ENCODE measurements around the gene PGPEP1. TPM values are rescaled to one million over a fixed set of nuclear protein-coding genes. Genes with fewer than 3 reads are reported as not detected.

Gene PGPEP1
- total RNA-seq, 2 donors from 2014 or later, result 7.7 to 9.0 TPM

GRCh38 chr19:18308051-18308947 is 32.1 kb upstream of the PGPEP1 start:
- no peak overlapping the region for H3K9ac ChIP-seq (ENCODE audit: extremely low read depth, low read length, poor library complexity, severe bottlenecking)
- peaks cover 41% of the 10 kb centered on the region for H3K36me3 Mint-ChIP-seq (ENCODE audit: low read depth)
- no peak overlapping the region for H3K4me3 ChIP-seq (ENCODE audit: low read length)

GRCh38 chr19:18308948-18309325 is 31.5 kb upstream of the PGPEP1 start:
- WGBS, 2 experiments (ENCODE audit: insufficient coverage in 1 of 2, insufficient read length in 1 of 2), result 83 to 97% methylated on average over 1 to 7 of the region's 7 CpGs
- H3K27me3 ChIP-seq (ENCODE audit: control insufficient read depth, insufficient read depth, low read length, poor library complexity, severe bottlenecking), result no peaks in the 10 kb centered on the region
- peaks cover 48% of the 10 kb centered on the region for H3K36me3 Mint-ChIP-seq (ENCODE audit: low read depth)
- TF ChIP-seq CTCF (conservative IDR thresholded peaks at IDR 0.05), result no peak
- peaks cover 10% of the 10 kb centered on the region for H3K4me1 Mint-ChIP-seq
- H3K27ac ChIP-seq (ENCODE audit: low read depth, low read length), result no peak overlapping the region
- peaks cover 8% of the 10 kb centered on the region for H3K4me1 ChIP-seq (ENCODE audit: control insufficient read depth, insufficient read depth, low read length)
- no peaks in the 10 kb centered on the region for H3K9me3 Mint-ChIP-seq
- H3K4me3 ChIP-seq (ENCODE audit: low read length), result no peak overlapping the region
- DNase-seq, result no peak
- H3K27me3 Mint-ChIP-seq (ENCODE audit: insufficient read depth), result no peaks in the 10 kb centered on the region
- H3K36me3 ChIP-seq (ENCODE audit: control insufficient read depth, insufficient read depth, low read length), result peaks cover 53% of the 10 kb centered on the region
- H3K9me3 ChIP-seq (ENCODE audit: control insufficient read depth, low read length), result no peaks in the 10 kb centered on the region
- H3K4me3 Mint-ChIP-seq, result no peak overlapping the region
- no peak overlapping the region for H3K9ac ChIP-seq (ENCODE audit: extremely low read depth, low read length, poor library complexity, severe bottlenecking)
- H3K27ac Mint-ChIP-seq, result no peak overlapping the region

More at GRCh38 chr19:18308051-18308947, 32.1 kb upstream of the PGPEP1 start:
- DNase-seq, result peak; percentile 33
- Histone ChIP-seq H3K27me3 (ENCODE audit: control insufficient read depth, insufficient read depth, low read length, poor library complexity, severe bottlenecking) (no peaks in the 10 kb centered on the region), H3K4me1 (ENCODE audit: control insufficient read depth, insufficient read depth, low read length) (peaks cover 8% of the 10 kb centered on the region), H3K9me3 (ENCODE audit: control insufficient read depth, low read length) (no peaks in the 10 kb centered on the region), H3K36me3 (ENCODE audit: control insufficient read depth, insufficient read depth, low read length) (peaks cover 47% of the 10 kb centered on the region), H3K27ac (ENCODE audit: low read depth, low read length) (no peak overlapping the region)
- no peak for TF ChIP-seq CTCF (conservative IDR thresholded peaks at IDR 0.05)
- H3K27ac Mint-ChIP-seq, result no peak overlapping the region
- H3K9me3 Mint-ChIP-seq, result no peaks in the 10 kb centered on the region
- H3K4me3 Mint-ChIP-seq, result no peak overlapping the region
- peaks cover 15% of the 10 kb centered on the region for H3K4me1 Mint-ChIP-seq
- WGBS, 2 experiments (ENCODE audit: insufficient coverage in 1 of 2, insufficient read length in 1 of 2), result 94 to 97% methylated on average over 15 to 20 of the region's 20 CpGs
- H3K27me3 Mint-ChIP-seq (ENCODE audit: insufficient read depth), result no peaks in the 10 kb centered on the region

GRCh38 chr19:18309525-18310064 is 30.8 kb upstream of the PGPEP1 start:
- H3K9me3 ChIP-seq (ENCODE audit: control insufficient read depth, low read length), result no peaks in the 10 kb centered on the region
- no peak overlapping the region for H3K27ac Mint-ChIP-seq
- H3K27ac ChIP-seq (ENCODE audit: low read depth, low read length), result no peak overlapping the region
- H3K9ac ChIP-seq (ENCODE audit: extremely low read depth, low read length, poor library complexity, severe bottlenecking), result no peak overlapping the region
- no peak overlapping the region for H3K4me3 Mint-ChIP-seq
- H3K4me1 ChIP-seq (ENCODE audit: control insufficient read depth, insufficient read depth, low read length), result peaks cover 6% of the 10 kb centered on the region
- H3K27me3 ChIP-seq (ENCODE audit: control insufficient read depth, insufficient read depth, low read length, poor library complexity, severe bottlenecking), result no peaks in the 10 kb centered on the region
- TF ChIP-seq CTCF (conservative IDR thresholded peaks at IDR 0.05), result no peak
- H3K4me3 ChIP-seq (ENCODE audit: low read length), result no peak overlapping the region
- peaks cover 60% of the 10 kb centered on the region for H3K36me3 ChIP-seq (ENCODE audit: control insufficient read depth, insufficient read depth, low read length)
- peaks cover 6% of the 10 kb centered on the region for H3K4me1 Mint-ChIP-seq
- WGBS, 2 experiments (ENCODE audit: insufficient coverage in 1 of 2, insufficient read length in 1 of 2), result 96 to 99% methylated on average over 28 to 33 of the region's 33 CpGs
- no peaks in the 10 kb centered on the region for H3K27me3 Mint-ChIP-seq (ENCODE audit: insufficient read depth)
- no peak for DNase-seq
- peaks cover 52% of the 10 kb centered on the region for H3K36me3 Mint-ChIP-seq (ENCODE audit: low read depth)
- no peaks in the 10 kb centered on the region for H3K9me3 Mint-ChIP-seq

All from endodermal cell (in vitro differentiated cells).